LNCaP clone FGC (cell line): ENCODE results near the gene CD1D.
"Not testable (repeated sequence)": the region's sequence is repeated elsewhere in the genome, so short reads cannot be mapped to it uniquely, and the experiment has no call there.

ENCODE experiments used
- DNase-seq: peaks from one replicate; pipeline ENCODE4 v3.0.0-alpha.2; 2011; ENCODE audit warnings: low read depth
- H3K4me3 ChIP-seq: 2 replicates; pipeline ENCODE4 v1.5.1; 2011; ENCODE audit warnings: mild to moderate bottlenecking, low read depth, low read length, control low read depth
- TF ChIP-seq, protein P1 (sequence below): IDR thresholded peaks from 2 replicates; pipeline ENCODE4 v1.5.1; 2012; ENCODE audit warnings: mild to moderate bottlenecking; ENCODE audit not compliant: control insufficient read depth, insufficient read depth; ENCODE audit errors: extremely low read depth

CD1D gene

GRCh38 chr1:158169105-158169504 lies 11.6 kb upstream of the CD1D start:
- TF ChIP-seq, protein P1, sequence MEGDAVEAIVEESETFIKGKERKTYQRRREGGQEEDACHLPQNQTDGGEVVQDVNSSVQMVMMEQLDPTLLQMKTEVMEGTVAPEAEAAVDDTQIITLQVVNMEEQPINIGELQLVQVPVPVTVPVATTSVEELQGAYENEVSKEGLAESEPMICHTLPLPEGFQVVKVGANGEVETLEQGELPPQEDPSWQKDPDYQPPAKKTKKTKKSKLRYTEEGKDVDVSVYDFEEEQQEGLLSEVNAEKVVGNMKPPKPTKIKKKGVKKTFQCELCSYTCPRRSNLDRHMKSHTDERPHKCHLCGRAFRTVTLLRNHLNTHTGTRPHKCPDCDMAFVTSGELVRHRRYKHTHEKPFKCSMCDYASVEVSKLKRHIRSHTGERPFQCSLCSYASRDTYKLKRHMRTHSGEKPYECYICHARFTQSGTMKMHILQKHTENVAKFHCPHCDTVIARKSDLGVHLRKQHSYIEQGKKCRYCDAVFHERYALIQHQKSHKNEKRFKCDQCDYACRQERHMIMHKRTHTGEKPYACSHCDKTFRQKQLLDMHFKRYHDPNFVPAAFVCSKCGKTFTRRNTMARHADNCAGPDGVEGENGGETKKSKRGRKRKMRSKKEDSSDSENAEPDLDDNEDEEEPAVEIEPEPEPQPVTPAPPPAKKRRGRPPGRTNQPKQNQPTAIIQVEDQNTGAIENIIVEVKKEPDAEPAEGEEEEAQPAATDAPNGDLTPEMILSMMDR: no peak
- no peak overlapping the region for H3K4me3 ChIP-seq
- no peak for DNase-seq

DNA sequence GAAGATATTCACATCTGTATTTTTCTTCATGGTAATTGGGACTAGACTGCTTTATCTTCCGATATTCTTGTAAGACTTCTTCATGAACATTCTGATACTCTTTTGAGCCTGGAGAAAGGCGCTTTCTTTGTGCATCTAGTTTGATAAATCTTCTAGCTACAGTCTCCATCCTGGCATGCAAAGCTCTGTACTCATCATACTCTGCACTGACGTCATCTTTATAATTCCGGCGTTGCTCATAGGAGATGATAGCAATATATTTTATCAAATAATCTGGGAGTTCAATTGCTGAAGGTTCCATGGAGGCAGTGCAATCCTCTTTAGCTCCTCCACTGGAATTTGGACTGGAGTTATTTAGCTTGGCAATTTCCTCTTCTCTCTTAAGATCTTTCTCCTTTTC lies 4.8 kb upstream of the CD1D start:
- not testable (repeated sequence) for DNase-seq, H3K4me3 ChIP-seq

DNA sequence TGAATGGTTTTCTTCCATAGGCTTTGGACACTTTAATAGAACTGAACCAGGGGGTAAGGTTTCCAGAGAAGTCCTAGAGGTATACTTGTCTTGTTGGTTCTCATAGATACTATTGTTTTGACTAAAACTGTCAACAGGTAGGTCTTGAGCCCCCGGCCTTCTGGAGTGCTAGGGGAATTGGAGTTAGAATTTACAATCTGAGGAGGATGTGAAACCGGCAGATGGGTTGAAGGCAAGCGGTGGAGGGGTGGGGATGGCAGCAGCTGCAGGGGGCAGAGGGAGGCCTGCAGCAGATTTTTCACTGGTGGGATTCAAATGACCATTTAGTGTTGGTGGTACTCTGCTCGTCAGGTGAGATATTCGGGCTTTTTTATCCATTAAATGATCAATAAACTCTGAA lies 4.3 kb upstream of the CD1D start:
- TF ChIP-seq, protein P1: no peak
- DNase-seq: no peak
- H3K4me3 ChIP-seq: no peak overlapping the region

- peak overlapping the region; percentile 25; the same call in 1 of the 2 replicates for H3K4me3 ChIP-seq
- not testable (repeated sequence) for DNase-seq
Measured at GRCh38 chr1:158176849-158177699, 3.6 kb upstream of the CD1D start.

DNA sequence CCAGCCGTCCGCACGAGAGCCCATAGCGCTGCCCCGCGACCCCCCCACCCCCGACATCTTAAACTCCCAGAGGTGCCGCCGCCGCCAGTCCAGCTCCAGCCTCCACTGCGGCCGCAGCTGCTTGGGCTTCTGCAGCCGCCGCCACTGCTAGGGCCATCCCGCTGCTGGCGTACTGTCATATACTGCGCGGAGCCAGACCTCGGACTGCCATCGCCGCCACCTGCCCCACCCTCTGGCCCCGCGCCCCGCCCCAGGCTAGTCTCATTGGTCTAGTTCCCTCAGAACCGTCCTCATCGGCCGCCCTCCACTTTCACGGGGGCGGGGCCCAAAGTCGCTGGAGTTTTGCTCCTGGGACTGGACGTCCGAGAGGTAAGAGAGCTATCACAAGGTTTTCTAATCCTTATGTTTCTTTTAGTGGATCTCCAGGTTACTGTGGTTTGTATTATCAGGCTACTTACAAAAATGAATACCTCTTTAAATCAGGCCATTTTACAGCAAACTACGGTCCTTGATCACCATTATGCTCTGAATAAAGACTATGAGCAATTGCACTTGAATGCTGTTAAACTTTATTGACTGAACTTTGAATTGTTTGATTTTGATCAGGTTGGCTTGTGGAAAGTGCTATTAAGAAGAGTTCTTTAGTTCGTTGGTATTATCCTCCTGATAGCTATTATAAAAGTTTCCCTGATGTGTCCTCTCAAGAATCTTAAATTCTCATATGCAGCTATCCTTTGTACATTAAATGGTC lies 2.8 kb upstream of the CD1D start:
- TF ChIP-seq, protein P1: no peak
- peak; percentile 71 for DNase-seq
- H3K4me3 ChIP-seq: peak overlapping the region; percentile 25; the same call in 1 of the 2 replicates

- H3K4me3 ChIP-seq: no peak overlapping the region
- TF ChIP-seq, protein P1: no peak
- no peak for DNase-seq
Measured at GRCh38 chr1:158179301-158180041, 1.2 kb upstream of the CD1D start.

- peak overlapping the region; percentile 26; the same call in 1 of the 2 replicates for H3K4me3 ChIP-seq
- TF ChIP-seq, protein P1: no peak
- DNase-seq: no peak
Measured at GRCh38 chr1:158181577-158181922, 855 bp downstream of the CD1D start.
